Subcutaneous abdominal adipose tissue (tissue), 5 donors: ENCODE data around the gene XRCC5.

ENCODE experiments used
- H3K27ac ChIP-seq: one replicate; pipeline ENCODE4 v1.7.0; 2013; ENCODE audit warnings: low read depth, mild to moderate bottlenecking, inconsistent platforms, low read length, moderate library complexity
- H3K27me3 ChIP-seq, 5 donors: one replicate each; pipeline ENCODE4 v1.7.0; 2013; ENCODE audit warnings: low read length in 5 of 5, inconsistent platforms in 1 of 5; ENCODE audit not compliant: control insufficient read depth in 5 of 5, insufficient read depth in 4 of 5
- H3K36me3 ChIP-seq, 5 donors: one replicate each; pipeline ENCODE4 v1.7.0; 2013; ENCODE audit warnings: low read length in 5 of 5; ENCODE audit not compliant: control insufficient read depth in 5 of 5, insufficient read depth in 5 of 5
- H3K4me1 ChIP-seq, 5 donors: one replicate each; pipeline ENCODE4 v1.7.0; 2013; ENCODE audit warnings: low read length in 5 of 5, mild to moderate bottlenecking in 3 of 5, moderate library complexity in 1 of 5; ENCODE audit not compliant: control insufficient read depth in 5 of 5, insufficient read depth in 5 of 5
- H3K4me3 ChIP-seq, 5 donors: one replicate each; pipeline ENCODE4 v1.7.0; 2013; ENCODE audit warnings: low read length in 5 of 5, low read depth in 1 of 5
- H3K9ac ChIP-seq, 5 donors: one replicate each; pipeline ENCODE4 v1.7.0; 2013; ENCODE audit warnings: low read length in 5 of 5, mild to moderate bottlenecking in 4 of 5, moderate library complexity in 3 of 5
- H3K9me3 ChIP-seq, 5 donors: one replicate each; pipeline ENCODE4 v1.7.0; 2013; ENCODE audit warnings: low read length in 5 of 5; ENCODE audit not compliant: control insufficient read depth in 5 of 5
- donor health status: healthy.
- donor health status: healthy.
- donor health status: healthy.
- donor health status: healthy.
- donor health status: healthy.

XRCC5 gene

DNA sequence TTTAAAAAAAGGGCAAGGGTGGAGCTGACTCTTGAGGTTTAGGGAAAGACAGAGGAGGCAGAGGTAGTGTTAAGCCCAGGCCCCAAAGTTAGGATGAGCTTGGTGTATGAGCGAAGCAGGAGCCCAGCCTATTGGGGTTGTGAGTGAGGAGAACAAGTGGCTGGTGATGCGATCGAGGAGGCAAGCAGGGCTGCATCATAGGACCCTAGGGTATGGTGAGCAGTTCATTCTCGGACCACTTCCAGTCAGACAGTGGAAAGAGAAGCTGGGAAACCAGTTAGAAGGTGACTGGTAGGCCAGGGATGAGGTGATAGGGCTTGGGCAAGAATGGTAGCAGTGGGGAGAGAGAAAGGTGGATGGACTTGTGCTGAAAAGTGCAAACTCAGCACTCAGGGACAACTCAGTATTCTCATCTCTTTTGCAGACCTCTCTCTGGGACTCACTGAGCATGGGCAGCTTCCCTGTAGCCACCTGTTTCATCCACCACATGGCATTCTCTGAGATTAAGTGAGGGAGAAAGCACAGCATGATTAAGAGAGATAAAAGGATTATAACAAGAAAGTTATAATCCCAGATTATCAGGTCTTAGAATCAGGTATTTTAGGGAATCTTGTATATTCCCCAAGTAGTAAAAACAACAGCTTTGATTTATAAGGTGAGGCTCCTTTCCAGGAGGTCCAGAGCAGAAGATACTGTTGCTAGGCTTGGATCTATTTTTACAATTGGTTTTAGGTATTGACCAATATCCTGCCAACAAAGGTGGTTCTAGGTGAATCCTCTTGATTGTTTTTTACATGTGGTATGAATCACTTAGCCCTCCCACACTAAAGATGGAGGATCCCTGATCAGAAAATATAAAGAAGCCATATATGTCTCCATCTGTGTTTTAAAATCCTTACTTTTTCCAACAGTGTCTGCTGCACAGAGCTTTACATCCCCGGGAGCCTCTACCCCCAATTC is 38.3 kb downstream of the XRCC5 start:
- Histone ChIP-seq H3K9me3 (no peaks in the 10 kb centered on the region), H3K36me3 (peaks cover 59 to 93% (median 74%) of the 10 kb centered on the region in 5 donors), H3K27ac (no peak overlapping the region), H3K27me3 (no peaks in the 10 kb centered on the region), H3K4me1 (no peaks in the 10 kb centered on the region), H3K9ac (peak overlapping the region in 1 of 5 donors; percentile 23), H3K4me3 (no peak overlapping the region)

DNA sequence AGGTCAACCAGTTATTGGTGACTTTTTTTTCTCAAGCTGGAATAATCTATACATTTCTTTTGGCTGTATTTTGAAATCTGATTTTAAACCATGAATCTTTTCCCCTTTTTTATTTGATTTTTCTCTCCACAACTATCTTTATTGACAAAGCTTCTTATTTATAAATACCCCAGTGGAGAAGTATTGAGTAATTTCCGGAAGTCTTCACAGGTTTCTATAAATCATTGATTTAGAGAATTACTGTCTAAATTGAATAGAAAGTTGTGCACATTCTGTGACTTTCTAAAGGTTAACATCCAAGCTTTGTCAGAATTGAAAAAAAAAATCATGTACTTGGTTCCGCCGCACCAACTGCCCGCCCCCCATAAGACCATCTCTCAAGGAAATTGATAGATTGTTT is 39.8 kb downstream of the XRCC5 start:
- H3K9me3 ChIP-seq: no peaks in the 10 kb centered on the region
- H3K27ac ChIP-seq: no peak overlapping the region
- peaks cover 59 to 96% (median 73%) of the 10 kb centered on the region in 5 donors for H3K36me3 ChIP-seq
- no peaks in the 10 kb centered on the region for H3K27me3 ChIP-seq
- no peak overlapping the region for H3K4me3 ChIP-seq
- H3K4me1 ChIP-seq: no peaks in the 10 kb centered on the region
- H3K9ac ChIP-seq: no peak overlapping the region

DNA sequence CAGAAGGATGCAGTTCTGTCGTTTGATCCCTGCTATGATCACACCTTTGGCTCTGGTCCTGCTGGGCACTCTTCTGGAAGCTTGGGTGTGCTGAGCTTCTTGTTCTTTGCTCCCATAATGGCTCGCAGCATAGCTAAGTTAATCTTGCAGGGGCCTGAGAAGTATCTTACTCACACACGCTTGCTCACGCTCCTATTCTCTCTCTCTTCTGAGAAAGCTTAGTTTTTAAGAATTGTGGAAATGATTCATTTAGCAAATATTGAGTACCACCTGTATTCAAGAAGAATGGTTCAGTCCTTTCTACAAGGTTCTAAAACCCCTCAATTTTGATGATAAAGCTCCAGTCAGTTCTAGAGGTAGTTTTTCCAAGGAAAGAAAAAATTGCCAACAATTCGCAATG is 40.6 kb downstream of the XRCC5 start:
- no peak overlapping the region for H3K4me3 ChIP-seq
- H3K36me3 ChIP-seq: peaks cover 59 to 96% (median 71%) of the 10 kb centered on the region in 5 donors
- no peaks in the 10 kb centered on the region for H3K4me1 ChIP-seq
- H3K27me3 ChIP-seq: no peaks in the 10 kb centered on the region
- H3K9ac ChIP-seq: peak overlapping the region in 1 of 5 donors; percentile 17
- no peaks in the 10 kb centered on the region for H3K9me3 ChIP-seq
- no peak overlapping the region for H3K27ac ChIP-seq

DNA sequence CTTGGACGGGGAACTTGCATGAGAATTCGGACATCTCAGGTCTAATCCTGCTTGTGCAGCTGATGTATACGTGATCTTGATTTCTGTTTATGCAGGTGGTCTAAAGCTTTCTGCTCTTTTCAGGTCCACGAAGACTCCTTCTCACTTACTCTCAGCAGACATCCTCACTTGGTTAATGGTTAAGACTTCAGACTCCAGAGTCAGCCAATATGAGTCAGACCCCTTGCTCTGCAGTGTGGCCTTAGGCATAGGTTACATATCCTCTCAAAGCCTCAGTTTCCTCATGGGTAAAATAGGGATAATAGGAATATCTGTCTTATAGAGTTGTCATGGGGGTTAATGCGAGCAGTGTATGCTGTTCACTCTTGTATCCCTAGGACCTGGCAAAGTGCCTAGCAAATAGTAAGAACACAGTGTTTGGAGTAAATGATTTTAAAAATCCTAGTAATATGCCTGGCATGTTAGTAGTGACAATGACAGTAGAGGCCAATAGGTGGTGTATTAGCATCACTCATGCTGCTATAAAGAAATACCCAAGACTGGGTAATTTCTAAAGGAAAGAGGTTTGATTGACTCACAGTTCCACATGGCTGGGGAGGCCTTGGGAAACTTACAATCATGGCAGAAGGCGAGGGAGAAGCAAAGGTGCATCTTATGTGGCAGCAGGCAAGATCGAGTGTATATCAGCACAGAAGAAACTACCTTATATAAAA is 42.3 kb downstream of the XRCC5 start:
- no peaks in the 10 kb centered on the region for H3K9me3 ChIP-seq
- no peaks in the 10 kb centered on the region for H3K27me3 ChIP-seq
- H3K27ac ChIP-seq: no peak overlapping the region
- peaks cover 57 to 94% (median 77%) of the 10 kb centered on the region in 5 donors for H3K36me3 ChIP-seq
- no peak overlapping the region for H3K9ac ChIP-seq
- no peaks in the 10 kb centered on the region for H3K4me1 ChIP-seq
- H3K4me3 ChIP-seq: no peak overlapping the region

DNA sequence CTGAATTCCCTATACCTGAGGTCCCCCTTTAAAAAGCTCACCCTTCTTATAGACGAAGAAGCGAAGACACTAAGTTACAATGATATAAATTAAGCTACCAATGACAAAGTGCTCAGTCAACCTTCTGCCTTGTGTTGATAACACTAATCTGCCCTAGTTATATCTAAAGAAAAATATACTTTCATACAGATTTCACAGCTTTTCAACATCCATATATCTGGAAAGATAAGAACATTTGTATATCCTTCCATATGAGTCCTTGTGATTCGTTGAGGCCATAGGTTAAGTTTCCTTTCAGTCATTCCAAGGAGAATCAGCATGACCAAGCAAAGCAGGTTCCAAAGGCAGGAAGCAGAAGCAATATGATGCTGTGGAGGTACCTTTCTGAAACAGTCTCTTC is 46.8 kb downstream of the XRCC5 start:
- H3K4me1 ChIP-seq: no peaks in the 10 kb centered on the region

DNA sequence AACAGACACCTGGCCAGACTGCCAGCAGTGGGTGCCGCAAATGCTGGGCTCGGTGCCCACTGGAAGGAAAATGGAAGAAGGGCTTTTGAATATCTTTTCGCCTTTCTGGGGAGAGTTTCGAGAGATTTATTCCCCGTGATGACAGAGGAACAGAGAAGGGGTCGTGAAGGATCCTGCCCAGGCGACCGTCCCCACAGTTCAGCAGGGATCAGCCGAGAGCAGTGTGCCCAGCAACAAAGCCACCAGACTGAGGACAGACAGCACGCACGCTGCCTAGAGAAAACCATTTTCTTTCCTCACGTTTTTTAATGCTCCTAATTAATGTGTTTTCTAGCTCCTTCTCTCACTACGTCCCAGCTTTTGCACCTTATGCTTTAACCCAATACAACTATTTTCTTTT is 47.7 kb downstream of the XRCC5 start:
- Histone ChIP-seq H3K36me3 (peaks cover 48 to 68% (median 61%) of the 10 kb centered on the region in 5 donors), H3K9ac (no peak overlapping the region), H3K9me3 (no peaks in the 10 kb centered on the region), H3K4me1 (no peaks in the 10 kb centered on the region), H3K27ac (no peak overlapping the region), H3K27me3 (no peaks in the 10 kb centered on the region), H3K4me3 (no peak overlapping the region)

More for the DNA sequence above, 46.8 kb downstream of the XRCC5 start:
- H3K4me3 ChIP-seq: no peak overlapping the region
- H3K9ac ChIP-seq: no peak overlapping the region
- peaks cover 46 to 68% (median 61%) of the 10 kb centered on the region in 5 donors for H3K36me3 ChIP-seq
- no peaks in the 10 kb centered on the region for H3K27me3 ChIP-seq
- no peaks in the 10 kb centered on the region for H3K9me3 ChIP-seq
- no peak overlapping the region for H3K27ac ChIP-seq

DNA sequence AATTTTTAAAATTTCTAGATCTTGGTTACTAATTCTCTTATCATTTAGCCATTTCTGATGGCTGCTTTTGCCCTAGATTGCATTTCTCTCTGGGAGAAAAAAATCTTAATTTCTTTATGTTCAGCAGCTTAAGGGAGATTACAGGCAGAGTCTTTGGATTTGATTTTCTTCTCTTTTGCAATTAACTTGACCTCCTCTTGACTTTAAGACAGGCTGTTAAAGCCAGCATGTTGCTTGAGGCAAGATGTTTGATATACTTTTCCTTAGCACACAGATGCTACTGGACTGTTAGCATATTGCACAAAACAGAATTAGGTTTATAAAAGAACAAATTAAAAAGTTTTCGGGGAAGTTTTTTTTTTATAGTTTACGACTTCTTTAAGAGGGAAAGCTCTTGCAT is 50.0 kb downstream of the XRCC5 start:
- H3K4me1 ChIP-seq: no peaks in the 10 kb centered on the region
- no peaks in the 10 kb centered on the region for H3K27me3 ChIP-seq
- peaks cover 46 to 69% (median 65%) of the 10 kb centered on the region in 5 donors for H3K36me3 ChIP-seq
- no peak overlapping the region for H3K4me3 ChIP-seq
- H3K27ac ChIP-seq: no peak overlapping the region
- H3K9me3 ChIP-seq: no peaks in the 10 kb centered on the region
- H3K9ac ChIP-seq: no peak overlapping the region

DNA sequence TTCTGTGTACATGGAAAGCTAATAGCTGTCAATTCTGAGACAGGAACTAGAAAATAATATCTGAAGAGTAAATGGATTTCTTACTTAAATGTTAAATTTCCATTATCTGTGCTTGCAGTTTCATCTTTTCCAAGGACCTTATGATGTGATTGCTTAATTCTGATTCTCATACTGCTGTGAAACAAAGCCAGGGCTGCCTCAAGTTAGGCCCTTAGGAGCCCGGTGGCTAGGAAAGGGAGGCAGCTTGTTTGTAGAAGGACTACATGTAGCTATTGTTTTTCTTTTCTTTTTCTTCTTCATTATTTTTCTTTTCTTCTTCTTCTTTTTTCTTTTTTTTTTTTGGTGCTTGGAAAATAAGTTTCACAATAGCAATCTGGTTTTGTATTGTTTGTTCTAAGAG is 50.5 kb downstream of the XRCC5 start:
- Histone ChIP-seq H3K9ac (no peak overlapping the region), H3K36me3 (peaks cover 46 to 70% (median 66%) of the 10 kb centered on the region in 5 donors), H3K27me3 (no peaks in the 10 kb centered on the region)

DNA sequence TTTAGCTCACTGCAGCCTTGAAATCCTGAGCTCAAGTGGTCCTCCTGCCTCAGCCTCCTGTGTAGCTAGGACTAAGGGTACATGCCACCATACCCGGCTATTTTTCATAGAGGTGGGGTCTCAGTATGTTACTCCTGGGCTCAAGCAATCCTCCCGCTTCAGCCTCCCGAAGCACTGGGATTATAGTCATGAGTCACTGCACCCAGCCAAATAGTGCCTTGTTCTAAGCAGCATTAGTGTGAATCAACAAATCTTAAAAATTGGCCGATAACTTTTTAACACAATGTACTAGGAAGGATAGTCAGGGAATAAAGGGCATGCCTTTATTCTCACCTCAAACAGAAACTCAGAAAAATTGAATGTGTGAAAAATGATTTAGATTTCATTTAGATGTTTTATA is 51.6 kb downstream of the XRCC5 start:
- Histone ChIP-seq H3K4me1 (no peaks in the 10 kb centered on the region), H3K36me3 (peaks cover 47 to 72% (median 67%) of the 10 kb centered on the region in 5 donors), H3K4me3 (no peak overlapping the region), H3K9me3 (no peaks in the 10 kb centered on the region), H3K27me3 (no peaks in the 10 kb centered on the region), H3K9ac (no peak overlapping the region), H3K27ac (no peak overlapping the region)

More for the DNA sequence above, 50.5 kb downstream of the XRCC5 start:
- Histone ChIP-seq H3K9me3 (no peaks in the 10 kb centered on the region), H3K27ac (no peak overlapping the region), H3K4me1 (no peaks in the 10 kb centered on the region), H3K4me3 (no peak overlapping the region)

DNA sequence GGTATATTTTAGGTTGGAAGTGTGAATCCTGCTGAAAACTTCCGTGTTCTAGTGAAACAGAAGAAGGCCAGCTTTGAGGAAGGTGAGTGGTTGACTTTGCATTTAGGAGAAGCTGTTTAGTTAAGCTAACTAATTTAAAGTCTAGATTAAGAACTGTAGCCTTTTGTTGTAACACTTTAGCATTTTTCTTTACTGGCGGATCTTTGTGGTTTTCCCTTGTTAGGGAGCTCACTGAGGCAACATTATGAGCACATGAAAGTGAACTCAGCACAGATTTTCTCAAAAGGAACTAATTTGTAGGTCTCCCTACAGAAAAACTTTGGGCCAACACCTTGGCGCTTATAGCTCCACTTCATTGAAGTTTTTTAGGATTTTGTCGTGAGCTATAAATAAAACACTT is 52.8 kb downstream of the XRCC5 start:
- H3K27me3 ChIP-seq: no peaks in the 10 kb centered on the region
- H3K4me1 ChIP-seq: no peaks in the 10 kb centered on the region
- H3K27ac ChIP-seq: no peak overlapping the region
- H3K9me3 ChIP-seq: no peaks in the 10 kb centered on the region
- H3K36me3 ChIP-seq: peaks cover 46 to 71% (median 62%) of the 10 kb centered on the region in 5 donors
- H3K9ac ChIP-seq: no peak overlapping the region
- no peak overlapping the region for H3K4me3 ChIP-seq
